DMS153 treated with DMSO at 0.1 percent for 48 hours (cell line): Measurements from ENCODE around the gene NOXO1.

ENCODE experiments used
- DNase-seq: peaks from one replicate; lab custom pipeline; 2025; ENCODE audit not compliant: unreplicated experiment; lab: John Stamatoyannopoulos, UW

NOXO1 gene

GRCh38 chr16:1980030-1980769 lies 1.1 kb downstream of the NOXO1 start:
- peak; percentile 21 for DNase-seq

GRCh38 chr16:1979271-1980029 lies 1.8 kb downstream of the NOXO1 start:
- peak; percentile 54 for DNase-seq

DNA sequence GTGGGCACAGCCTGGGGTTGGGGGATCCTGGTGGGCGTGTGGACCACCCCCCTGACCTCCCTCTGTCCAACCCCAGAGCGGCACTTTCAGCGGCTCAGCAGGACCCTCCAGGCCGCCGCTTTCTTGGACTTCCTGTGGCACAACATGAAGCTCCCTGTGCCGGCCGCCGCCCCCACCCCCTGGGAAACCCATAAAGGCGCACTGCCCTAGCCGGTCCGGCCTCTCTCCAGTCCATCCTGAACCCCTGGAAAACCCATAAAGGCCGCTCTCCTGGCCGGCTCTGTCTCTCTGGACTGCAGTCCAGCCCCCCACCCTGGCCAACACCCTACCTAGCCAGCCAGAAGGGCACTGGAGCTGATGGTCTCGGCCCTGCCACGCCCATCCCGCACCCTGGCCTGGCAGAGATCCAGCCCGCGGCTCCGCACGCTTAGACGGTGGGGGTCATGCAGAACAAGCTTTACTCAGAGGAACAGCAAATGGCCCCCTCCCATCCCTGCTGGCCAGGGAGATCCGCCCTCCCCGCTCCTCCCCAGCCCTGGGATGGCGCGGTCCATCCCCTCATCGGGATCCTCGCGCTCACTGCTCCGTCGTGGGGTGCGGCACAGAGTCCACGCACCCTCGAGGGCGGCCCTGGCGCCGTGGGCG lies 2.7 kb downstream of the NOXO1 start:
- no peak for DNase-seq

DNA sequence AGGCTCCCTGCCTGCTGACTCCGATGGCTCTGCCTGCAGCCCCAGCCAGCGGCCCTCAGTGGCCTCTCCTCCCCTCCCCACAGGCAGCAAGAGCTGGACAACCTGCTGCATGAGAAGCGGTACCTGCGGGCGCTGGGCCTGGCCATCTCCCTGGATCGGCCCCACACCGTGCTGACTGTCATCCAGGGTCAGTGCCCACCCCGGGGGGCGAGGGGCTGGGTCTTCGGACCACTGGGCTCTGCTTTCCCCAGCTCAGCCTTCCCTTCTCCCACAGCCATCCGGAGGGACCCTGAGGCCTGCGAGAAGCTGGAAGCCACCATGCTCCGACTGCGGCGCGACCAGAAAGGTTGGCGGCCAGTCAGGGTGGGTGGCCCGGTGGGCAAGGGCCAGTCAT lies 3.4 kb downstream of the NOXO1 start:
- no peak for DNase-seq

DNA sequence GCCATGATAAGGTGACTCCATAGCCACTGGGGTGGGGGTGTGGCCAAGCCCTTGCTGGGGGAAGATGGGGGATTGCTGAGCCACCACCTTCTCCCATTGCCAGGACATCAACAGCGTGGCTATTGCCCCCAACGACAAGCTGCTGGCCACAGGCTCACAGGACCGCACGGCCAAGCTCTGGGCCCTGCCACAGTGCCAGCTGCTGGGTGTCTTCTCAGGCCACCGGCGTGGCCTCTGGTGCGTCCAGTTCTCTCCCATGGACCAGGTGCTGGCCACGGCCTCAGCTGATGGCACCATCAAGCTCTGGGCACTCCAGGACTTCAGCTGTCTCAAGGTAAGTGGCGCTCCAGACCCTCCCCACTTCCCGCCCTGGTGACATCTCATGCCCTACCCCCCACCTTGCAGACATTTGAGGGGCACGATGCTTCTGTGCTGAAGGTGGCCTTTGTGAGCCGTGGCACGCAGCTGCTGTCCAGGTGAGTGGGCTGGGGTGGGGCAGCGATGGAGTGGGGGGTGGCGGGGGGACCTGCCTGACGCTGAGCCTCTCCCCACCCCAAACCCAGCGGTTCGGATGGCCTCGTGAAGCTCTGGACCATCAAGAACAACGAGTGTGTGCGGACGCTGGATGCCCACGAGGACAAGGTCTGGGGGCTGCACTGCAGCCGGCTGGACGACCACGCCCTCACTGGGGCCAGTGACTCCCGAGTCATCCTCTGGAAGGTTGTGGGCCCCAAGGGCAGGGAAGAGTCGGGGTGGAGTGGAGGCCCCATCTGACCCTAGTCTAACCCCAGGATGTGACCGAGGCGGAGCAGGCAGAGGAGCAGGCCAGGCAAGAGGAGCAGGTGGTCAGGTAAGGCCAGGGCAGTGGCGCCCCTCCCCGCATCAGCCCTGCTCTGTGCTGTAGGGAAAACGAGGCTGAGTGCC lies 4.1 kb downstream of the NOXO1 start:
- no peak for DNase-seq

DNA sequence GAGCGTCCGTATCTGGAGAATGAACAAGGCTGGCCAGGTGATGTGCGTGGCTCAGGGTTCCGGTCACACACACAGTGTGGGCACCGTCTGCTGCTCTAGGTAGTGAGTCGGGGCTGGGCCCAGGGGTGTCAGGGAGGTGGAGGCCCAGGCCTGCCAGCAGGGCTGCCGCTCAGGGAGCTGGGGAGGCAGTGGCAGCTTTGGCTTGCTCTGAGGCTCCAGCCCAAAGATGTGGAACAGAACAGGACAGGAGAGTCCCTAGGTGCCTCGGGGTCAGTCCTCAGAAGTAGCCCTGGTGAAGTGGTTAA lies 5.1 kb downstream of the NOXO1 start:
- DNase-seq, result no peak

DNA sequence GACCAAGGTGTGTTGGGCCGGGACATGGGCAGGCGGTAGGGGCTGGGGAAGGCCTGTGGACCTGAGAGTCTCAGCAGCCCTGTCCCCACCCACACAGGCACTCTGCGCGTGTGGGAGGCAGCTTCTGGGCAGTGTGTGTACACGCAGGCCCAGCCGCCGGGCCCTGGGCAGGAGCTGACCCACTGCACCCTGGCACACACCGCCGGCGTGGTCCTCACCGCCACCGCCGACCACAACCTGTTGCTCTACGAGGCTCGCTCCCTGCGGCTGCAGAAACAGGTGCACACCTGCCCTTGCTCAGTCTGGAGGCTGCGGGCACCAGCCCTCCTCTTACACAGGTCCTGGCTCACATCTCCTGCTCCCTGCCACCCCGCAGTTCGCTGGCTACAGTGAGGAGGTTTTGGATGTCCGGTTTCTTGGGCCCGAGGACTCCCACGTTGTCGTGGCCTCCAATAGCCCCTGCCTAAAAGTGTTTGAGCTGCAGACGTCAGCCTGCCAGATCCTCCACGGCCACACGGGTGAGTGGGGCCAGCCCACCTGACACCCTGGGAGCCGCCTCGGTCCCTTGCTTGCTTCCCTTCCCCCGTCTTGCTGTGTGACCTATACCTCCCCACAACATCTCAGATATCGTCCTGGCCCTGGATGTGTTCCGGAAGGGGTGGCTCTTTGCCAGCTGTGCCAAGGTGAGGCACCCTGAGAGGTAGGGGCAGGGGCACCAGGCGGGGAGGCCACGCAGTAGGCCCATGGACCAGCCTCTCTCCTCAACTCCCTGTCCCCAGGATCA lies 5.6 kb downstream of the NOXO1 start:
- no peak for DNase-seq

GRCh38 chr16:1974157-1975070 lies 6.9 kb downstream of the NOXO1 start:
- DNase-seq, result no peak

DNA sequence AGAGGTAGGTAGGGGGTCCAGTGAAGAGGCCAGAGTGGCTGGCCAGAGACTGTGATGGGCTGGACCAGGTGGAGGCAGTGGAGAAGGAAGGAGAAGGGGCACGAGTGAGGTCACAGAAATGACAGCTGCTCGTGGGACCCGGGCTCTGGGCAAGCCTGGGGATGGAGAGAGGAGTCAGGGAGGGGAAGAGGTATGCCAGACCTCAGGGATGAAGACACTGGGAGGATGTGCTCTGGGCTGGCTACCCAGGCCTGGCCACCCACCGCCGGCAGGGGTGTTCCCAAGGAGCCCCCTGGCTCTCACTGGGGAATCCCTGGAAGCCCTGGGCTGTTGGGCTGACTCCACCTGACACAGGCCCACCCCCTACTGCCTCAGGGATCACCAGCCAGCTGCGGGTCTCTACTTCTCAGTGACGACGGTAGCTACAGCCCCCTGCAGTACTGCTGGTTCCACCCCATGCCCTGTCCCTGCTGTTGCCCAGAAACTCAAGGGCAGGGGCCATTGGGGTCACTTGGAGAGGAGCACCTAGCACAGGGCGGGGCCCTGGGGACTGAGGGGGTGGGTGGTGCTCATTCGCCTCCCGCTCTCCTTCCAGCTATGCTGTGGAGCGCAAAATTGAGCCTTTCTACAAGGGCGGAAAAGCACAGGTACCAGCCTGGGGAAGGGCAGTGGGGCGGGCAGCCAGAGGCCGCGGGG lies 7.7 kb downstream of the NOXO1 start:
- no peak for DNase-seq

GRCh38 chr16:1972490-1972877 lies 8.8 kb downstream of the NOXO1 start:
- no peak for DNase-seq

GRCh38 chr16:1971796-1972489 lies 9.3 kb downstream of the NOXO1 start, which contains the start of gene TBL3:
TSS of gene TBL3 (plus strand) at chr16:1972053. CDS start at chr16:1972165, 112 bp downstream.
- DNase-seq, result peak; percentile 83

DNA sequence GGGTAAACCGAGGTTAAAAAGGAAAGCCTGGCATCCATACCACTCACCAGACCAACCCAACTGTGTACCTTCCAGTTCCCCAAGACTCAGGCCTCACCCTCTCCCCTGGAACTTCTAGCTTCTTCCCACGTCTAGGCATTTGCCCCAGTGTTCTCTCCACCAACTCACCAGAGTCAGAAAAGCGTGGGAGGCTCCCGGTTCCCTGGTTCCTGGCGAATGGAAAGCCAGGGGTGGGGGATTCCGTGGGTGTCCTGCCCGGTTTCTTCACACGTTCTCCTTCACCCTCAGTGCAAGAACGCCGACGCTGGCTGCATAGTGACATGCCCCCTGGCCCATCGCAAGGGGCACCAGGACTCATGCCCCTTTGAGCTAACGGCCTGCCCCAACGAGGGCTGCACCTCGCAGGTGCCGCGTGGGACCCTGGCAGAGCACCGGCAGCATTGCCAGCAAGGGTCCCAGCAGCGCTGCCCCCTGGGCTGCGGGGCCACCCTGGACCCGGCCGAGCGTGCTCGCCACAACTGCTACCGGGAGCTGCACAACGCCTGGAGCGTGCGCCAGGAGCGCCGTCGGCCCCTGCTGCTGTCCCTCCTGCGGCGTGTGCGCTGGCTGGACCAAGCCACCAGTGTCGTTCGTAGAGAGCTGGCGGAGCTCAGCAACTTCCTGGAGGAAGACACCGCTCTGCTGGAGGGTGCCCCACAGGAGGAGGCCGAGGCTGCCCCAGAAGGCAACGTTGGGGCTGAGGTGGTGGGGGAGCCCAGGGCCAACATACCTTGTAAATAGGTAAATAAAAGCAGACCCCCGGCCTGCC lies 12.9 kb downstream of the NOXO1 start:
- DNase-seq, result no peak

DNA sequence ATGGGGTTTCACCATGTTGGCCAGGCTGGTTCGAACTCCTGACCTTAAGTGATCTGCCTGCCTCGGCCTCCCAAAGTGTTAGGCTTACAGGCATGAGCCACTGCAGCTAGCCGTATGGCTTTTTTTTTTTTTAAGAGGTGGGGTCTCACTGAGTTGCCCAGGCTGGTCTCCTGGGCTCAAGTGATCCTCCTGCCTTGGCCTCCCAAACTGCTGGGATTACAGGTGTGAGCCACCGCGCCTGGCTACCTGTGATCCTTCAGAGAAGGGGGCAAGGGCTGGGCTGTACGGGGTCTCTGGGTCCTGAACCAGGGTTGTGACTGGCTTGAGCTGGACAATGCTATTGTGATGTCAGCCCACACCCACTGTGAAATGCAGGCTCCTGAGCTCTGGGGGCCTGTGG lies 14.8 kb downstream of the NOXO1 start, which contains the start of gene RNF151:
Gene RNF151, plus strand, starts transcription at position 397 of the 400 bp plus-strand sequence. CDS start 26 bp downstream, outside the sequence.
- DNase-seq, result no peak

GRCh38 chr16:1965396-1966001 lies 15.8 kb downstream of the NOXO1 start:
- no peak for DNase-seq

DNA sequence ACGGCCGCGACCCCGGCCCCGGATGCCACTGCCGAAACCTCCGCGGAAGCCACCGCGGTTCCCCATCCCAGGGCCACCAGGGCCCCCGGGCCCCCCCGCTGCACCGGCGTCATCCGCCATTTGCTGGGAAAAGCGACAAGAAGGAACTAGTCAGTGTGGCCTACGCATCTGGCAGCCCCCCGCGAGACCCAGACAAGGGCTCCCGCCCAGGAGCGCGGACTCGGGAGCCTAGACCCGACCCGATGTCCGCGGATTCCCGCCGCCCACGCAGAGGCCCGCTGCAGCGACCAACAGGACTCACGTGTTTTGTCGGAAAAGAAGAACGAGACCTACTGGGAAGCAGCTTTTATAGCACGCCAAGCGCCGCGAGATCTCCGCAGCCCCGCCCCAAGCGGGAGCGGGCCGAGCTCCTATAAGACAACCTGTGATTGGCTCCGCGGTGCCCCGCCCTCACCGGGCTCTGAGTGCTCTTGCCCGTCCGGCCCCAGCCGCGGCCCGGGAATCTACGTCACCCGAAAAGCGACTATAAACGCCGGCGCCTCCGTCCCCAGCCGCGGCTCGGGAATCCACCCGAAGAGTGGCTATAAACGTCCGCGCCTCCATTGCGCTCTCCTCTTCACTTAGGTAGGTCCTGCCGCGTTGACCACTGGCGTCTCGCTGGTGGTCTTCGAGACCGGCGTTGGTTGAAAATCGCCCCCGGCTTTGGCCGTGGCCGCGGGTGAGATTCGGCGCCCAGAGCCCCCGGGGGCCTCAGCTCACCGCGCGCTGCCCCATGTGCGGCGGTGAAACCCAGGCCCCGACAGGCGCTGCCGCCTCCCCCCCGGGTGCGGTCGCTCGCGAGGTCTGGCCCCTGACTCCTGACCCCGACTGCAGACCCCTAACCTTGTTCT lies 16.5 kb downstream of the NOXO1 start, which contains the start of gene RPS2:
Gene RPS2, minus strand, starts transcription at position 321 of the 890 bp plus-strand sequence. Its CDS starts 201 bp downstream, at position 120.
- DNase-seq, result peak; percentile 96
